Lung (tissue), 12 donors: ENCODE measurements around the gene ERCC3. TPM values are rescaled to one million over a fixed set of nuclear protein-coding genes. Genes with fewer than 3 reads are reported as not detected.

Experiments
- ATAC-seq: fragments of 200-7000 bp; cut with Tn5 transposase; one replicate; pipeline ENCODE4 v1.9.1; 2020; ENCODE audit warnings: moderate number of reproducible peaks; ENCODE audit not compliant: insufficient read depth, low FRiP score
- DNase-seq, 3 donors: peaks; one replicate each; pipeline ENCODE4 v3.0.0-alpha.2; 2013 to 2017
- H3K27ac ChIP-seq, 2 donors: one replicate each; pipeline ENCODE4 v1.5.1; 2013; ENCODE audit warnings: mild to moderate bottlenecking in 2 of 2, moderate library complexity in 2 of 2, control low read depth in 1 of 2, inconsistent platforms in 1 of 2, low read depth in 1 of 2, low read length in 1 of 2
- H3K27me3 ChIP-seq, 3 donors: one replicate each; pipeline ENCODE4 v1.5.1; 2013; ENCODE audit warnings: low read length in 2 of 3; ENCODE audit not compliant: control insufficient read depth in 3 of 3, insufficient read depth in 3 of 3
- H3K36me3 ChIP-seq, 4 donors: one replicate each; pipeline ENCODE4 v1.5.1; 2013; ENCODE audit warnings: low read length in 4 of 4, mild to moderate bottlenecking in 1 of 4, moderate library complexity in 1 of 4; ENCODE audit not compliant: control insufficient read depth in 4 of 4, insufficient read depth in 4 of 4
- H3K4me1 ChIP-seq, 5 donors: one replicate each; pipeline ENCODE4 v1.5.1; 2013; ENCODE audit warnings: low read length in 5 of 5, mild to moderate bottlenecking in 2 of 5, moderate library complexity in 1 of 5; ENCODE audit not compliant: control insufficient read depth in 5 of 5, insufficient read depth in 5 of 5
- H3K4me3 ChIP-seq: one replicate; pipeline ENCODE4 v1.5.1; 2013; ENCODE audit warnings: mild to moderate bottlenecking, control low read depth, moderate library complexity
- H3K9ac ChIP-seq, 2 donors: one replicate each; pipeline ENCODE4 v1.5.1; 2013; ENCODE audit warnings: low read length in 2 of 2, control low read depth in 1 of 2; ENCODE audit not compliant: insufficient read depth in 1 of 2
- H3K9me3 ChIP-seq, 4 donors: one replicate each; pipeline ENCODE4 v1.5.1; 2013; ENCODE audit warnings: low read length in 3 of 4, mild to moderate bottlenecking in 1 of 4, moderate library complexity in 1 of 4; ENCODE audit not compliant: control insufficient read depth in 4 of 4, insufficient read depth in 3 of 4
- WGBS, 2 donors: extraction: QIAGEN DNeasy Blood & Tissue Kit; methylation state at CpG; one replicate each; pipeline ENCODE4 v1.1.7; 2013; 5-methylcytosine and 5-hydroxymethylcytosine counted together
- polyA plus RNA-seq, 2 donors: library from polyadenylated mRNA; stranded (reverse); fragments of 200-250 nt; gene quantifications; one replicate each; pipeline ENCODE4 v1.2.1, GENCODE V29; 2013
- total RNA-seq, 2 donors: library from RNA; depleted of rRNA in 1 of 2; stranded (reverse); fragments of >200 nt in 1 of 2; gene quantifications; one replicate each; pipeline ENCODE4 v1.2.1, GENCODE V29; 2014 to 2021
- TF ChIP-seq, protein P1 (sequence below): IDR thresholded peaks from 2 replicates; pipeline ENCODE4 v1.5.1; 2012; ENCODE audit warnings: mild to moderate bottlenecking; ENCODE audit errors: control extremely low read depth, extremely low read depth
- donor health status: control.
- donor health status: control.
- donor health status: Bipolar disorder and iron deficiency.
- donor health status: healthy.
- donor health status: DM: yes; HTN: yes; CAD: no.

The ERCC3 gene
- total and polyA plus RNA-seq, 4 donors, result 18.2 to 60.3 (median 33.3) TPM

DNA sequence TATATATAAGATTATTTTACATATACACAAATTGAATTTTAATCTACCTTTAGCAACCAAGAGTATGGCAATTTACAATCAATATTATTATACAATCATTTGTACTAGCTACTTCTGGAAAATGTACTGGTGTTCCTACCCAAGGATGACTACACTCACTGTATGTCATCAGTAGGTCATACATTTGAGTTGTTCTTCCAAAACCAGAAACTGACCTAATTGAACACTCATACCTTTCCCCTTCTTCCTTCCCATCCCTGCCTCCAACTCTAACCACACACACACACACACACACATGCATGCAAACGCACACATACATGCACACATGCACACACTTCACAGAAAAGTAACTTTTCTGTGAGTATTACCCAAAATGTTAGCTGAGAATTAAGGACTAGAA lies 8.2 kb upstream of the ERCC3 start:
- H3K9me3 ChIP-seq, result no peaks in the 10 kb centered on the region
- DNase-seq (no peak), ATAC-seq (no peak)
- H3K4me3 ChIP-seq, result no peak overlapping the region
- no peak overlapping the region for H3K9ac ChIP-seq
- no peaks in the 10 kb centered on the region for H3K27me3 ChIP-seq
- WGBS, 2 donors, result 92 to 98% methylated on average over 1 of the region's 1 CpG
- H3K27ac ChIP-seq, result no peak overlapping the region
- H3K4me1 ChIP-seq, result no peaks in the 10 kb centered on the region
- peaks cover 1 to 21% (median 9%) of the 10 kb centered on the region in 4 donors for H3K36me3 ChIP-seq
- TF ChIP-seq, protein P1, sequence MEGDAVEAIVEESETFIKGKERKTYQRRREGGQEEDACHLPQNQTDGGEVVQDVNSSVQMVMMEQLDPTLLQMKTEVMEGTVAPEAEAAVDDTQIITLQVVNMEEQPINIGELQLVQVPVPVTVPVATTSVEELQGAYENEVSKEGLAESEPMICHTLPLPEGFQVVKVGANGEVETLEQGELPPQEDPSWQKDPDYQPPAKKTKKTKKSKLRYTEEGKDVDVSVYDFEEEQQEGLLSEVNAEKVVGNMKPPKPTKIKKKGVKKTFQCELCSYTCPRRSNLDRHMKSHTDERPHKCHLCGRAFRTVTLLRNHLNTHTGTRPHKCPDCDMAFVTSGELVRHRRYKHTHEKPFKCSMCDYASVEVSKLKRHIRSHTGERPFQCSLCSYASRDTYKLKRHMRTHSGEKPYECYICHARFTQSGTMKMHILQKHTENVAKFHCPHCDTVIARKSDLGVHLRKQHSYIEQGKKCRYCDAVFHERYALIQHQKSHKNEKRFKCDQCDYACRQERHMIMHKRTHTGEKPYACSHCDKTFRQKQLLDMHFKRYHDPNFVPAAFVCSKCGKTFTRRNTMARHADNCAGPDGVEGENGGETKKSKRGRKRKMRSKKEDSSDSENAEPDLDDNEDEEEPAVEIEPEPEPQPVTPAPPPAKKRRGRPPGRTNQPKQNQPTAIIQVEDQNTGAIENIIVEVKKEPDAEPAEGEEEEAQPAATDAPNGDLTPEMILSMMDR, result no peak

DNA sequence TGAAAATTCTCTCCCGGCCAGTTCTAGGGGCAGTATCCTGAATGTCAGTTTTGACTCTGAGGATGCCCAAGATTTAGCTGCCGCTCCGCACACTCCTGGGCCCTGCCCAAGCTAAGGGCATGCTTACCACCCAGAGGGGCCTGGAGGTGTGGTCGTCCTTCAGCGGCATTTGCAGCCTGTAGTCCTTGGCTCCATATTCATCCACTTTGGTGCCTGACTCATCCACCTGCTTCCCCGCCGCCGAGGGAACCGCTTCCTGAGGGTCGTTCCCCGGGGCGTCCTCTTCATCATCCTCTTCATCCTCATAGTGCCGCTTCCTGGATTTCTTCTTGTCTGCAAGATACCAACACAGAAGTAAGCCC lies 577 bp downstream of the ERCC3 start:
- peak overlapping the region; percentile 51 to 67 for H3K9ac ChIP-seq
- H3K4me3 ChIP-seq, result peak overlapping the region; percentile 99
- 15 to 23% methylated on average over 13 of the region's 13 CpGs for WGBS, 2 donors
- H3K4me1 ChIP-seq, result peaks cover 0 to 10% (median 5%) of the 10 kb centered on the region in 5 donors
- H3K27ac ChIP-seq, result peak overlapping the region; percentile 69 to 93
- no peaks in the 10 kb centered on the region for H3K27me3 ChIP-seq
- H3K9me3 ChIP-seq, result peaks cover 0 to under 1% (median 0%) of the 10 kb centered on the region in 4 donors
- ATAC-seq (peak; percentile 25), DNase-seq (no peak)
- TF ChIP-seq, protein P1, result no peak
- H3K36me3 ChIP-seq, result peaks cover 25 to 39% (median 30%) of the 10 kb centered on the region in 4 donors

DNA sequence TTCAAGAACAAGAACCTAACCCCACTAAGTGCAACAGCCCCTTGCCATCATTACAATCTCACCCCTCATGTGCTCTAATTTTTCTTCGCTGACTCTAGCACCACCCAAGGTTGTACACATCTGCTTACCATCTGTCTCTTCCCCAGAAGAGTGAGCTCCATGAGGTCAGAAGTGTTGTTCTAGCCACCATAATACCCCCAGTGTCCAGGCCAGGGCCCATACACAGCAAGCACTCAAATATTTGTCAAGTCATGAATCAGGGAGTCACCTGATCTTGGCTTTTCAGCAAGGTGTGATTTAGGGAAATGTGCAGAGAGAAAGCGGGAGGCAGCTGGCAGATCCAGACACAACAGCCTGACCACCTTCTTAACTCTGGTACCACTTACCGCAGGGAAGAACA lies 5.7 kb downstream of the ERCC3 start:
- no peak for ATAC-seq
- peaks cover 45 to 78% (median 64%) of the 10 kb centered on the region in 4 donors for H3K36me3 ChIP-seq

More for the DNA sequence above, 5.7 kb downstream of the ERCC3 start:
- no peak overlapping the region for H3K9ac ChIP-seq
- H3K27me3 ChIP-seq, result no peaks in the 10 kb centered on the region
- 96 to 98% methylated on average over 3 of the region's 3 CpGs for WGBS, 2 donors
- DNase-seq, result no peak
- peaks cover 0 to 6% (median 1%) of the 10 kb centered on the region in 4 donors for H3K9me3 ChIP-seq
- no peak overlapping the region for H3K4me3 ChIP-seq
- peaks cover 0 to 7% (median 2%) of the 10 kb centered on the region in 5 donors for H3K4me1 ChIP-seq
- TF ChIP-seq, protein P1, result no peak
- no peak overlapping the region for H3K27ac ChIP-seq
